K562 (cell line): ENCODE measurements around the gene KRTAP10-4. TPM values are rescaled to one million over a fixed set of nuclear protein-coding genes. Genes with fewer than 3 reads are reported as not detected.

Source experiments
- ATAC-seq: fragments of 200-7000 bp; cut with Tn5 transposase; 3 replicates; pipeline ENCODE4 v1.9.1; 2020; ENCODE audit warnings: moderate library complexity
- BruUV-seq: library from RNA; stranded (reverse); fragments of 400-500 nt; replicated peaks from 2 replicates; lab custom pipeline; 2021; lab: Mats Ljungman, UMichigan
- CTCF ChIA-PET: fragments of 300-600 bp; formaldehyde crosslinking; extraction: SDS; loops from one replicate; lab custom pipeline; 2021; ENCODE audit warnings: low intra/inter-chr PET ratio; lab: Yijun Ruan, JAX
- POLR2A ChIA-PET: fragments of 300-600, 350-650 bp; sonication (Branson Sonifier 250); formaldehyde crosslinking; extraction: SDS; loops from one replicate; lab custom pipeline; 2021; ENCODE audit warnings: antibody characterized with exemption, inconsistent platforms; lab: Yijun Ruan, JAX
- DNase-seq, 4 experiments: peaks; one replicate each; pipeline versions ENCODE4 v3.0.0 to v3.0.0-alpha.2; 2011 to 2018; ENCODE audit warnings: low spot score in 3 of 4, mixed read lengths in 3 of 4; ENCODE audit errors: extremely low read depth in 1 of 4
- FAIRE-seq: peaks from 2 replicates; lab custom pipeline; 2011; peaks lifted over from hg19 to GRCh38; lab: Jason Lieb, UNC
- H2AFZ ChIP-seq: 2 replicates; pipeline ENCODE4 v1.6.0; 2011; ENCODE audit warnings: low read depth, low read length, control low read depth, inconsistent platforms
- H3K27ac ChIP-seq: fragments of 200-600 bp; 3 replicates; pipeline ENCODE4 v1.8.0; 2011; ENCODE audit warnings: low read depth, mild to moderate bottlenecking, control low read depth, inconsistent platforms, low read length, moderate library complexity, mixed read lengths; ENCODE audit errors: extremely low read depth
- H3K27me3 ChIP-seq, 2 experiments: fragments of 300-600 bp in 1 of 2; 2 replicates in 1 of 2; 3 replicates in 1 of 2; pipeline versions ENCODE4 v1.6.0 to v1.8.0; 2011; ENCODE audit warnings: inconsistent platforms in 2 of 2, low read length in 2 of 2, mild to moderate bottlenecking in 1 of 2, mixed read lengths in 1 of 2, moderate library complexity in 1 of 2; ENCODE audit not compliant: control insufficient read depth in 2 of 2, insufficient read depth in 2 of 2
- H3K36me3 ChIP-seq: fragments of 300-600 bp; 3 replicates; pipeline ENCODE4 v1.8.0; 2011; ENCODE audit warnings: mild to moderate bottlenecking, low read length, inconsistent platforms; ENCODE audit not compliant: control insufficient read depth, insufficient read depth
- H3K4me1 ChIP-seq, 2 experiments: fragments of 200-600 bp in 1 of 2; replicated peaks in 1 of 2; 2 replicates in 1 of 2; 3 replicates in 1 of 2; pipeline versions ENCODE4 v1.5.1 to v1.8.0; 2011; ENCODE audit warnings: inconsistent platforms in 2 of 2, low read length in 2 of 2, mild to moderate bottlenecking in 1 of 2, mixed read lengths in 1 of 2, moderate library complexity in 1 of 2; ENCODE audit not compliant: control insufficient read depth in 2 of 2, insufficient read depth in 2 of 2
- H3K4me2 ChIP-seq: 2 replicates; pipeline ENCODE4 v1.6.1; 2011; ENCODE audit warnings: low read length, control low read depth, inconsistent platforms, mixed read lengths; ENCODE audit not compliant: insufficient read depth
- H3K4me3 ChIP-seq: fragments of 200-600 bp; sonication (generic), shearing (Covaris generic); 2 replicates; pipeline ENCODE4 v1.5.1; 2016; ENCODE audit warnings: control low read depth, inconsistent platforms
- H3K79me2 ChIP-seq: fragments of 200-600 bp; 3 replicates; pipeline ENCODE4 v1.8.0; 2011; ENCODE audit warnings: low read length, inconsistent platforms; ENCODE audit not compliant: control insufficient read depth, insufficient read depth
- H3K9ac ChIP-seq, 2 experiments: 2 replicates each; pipeline versions ENCODE4 v1.6.0 to v1.6.1; 2011; ENCODE audit warnings: low read depth in 2 of 2, low read length in 2 of 2, control low read depth in 1 of 2, inconsistent platforms in 1 of 2, mild to moderate bottlenecking in 1 of 2, mixed read lengths in 1 of 2; ENCODE audit not compliant: insufficient read depth in 1 of 2
- H3K9me1 ChIP-seq: one replicate; pipeline ENCODE4 v1.6.0; 2011; ENCODE audit warnings: inconsistent platforms, mild to moderate bottlenecking, low read length, moderate library complexity; ENCODE audit not compliant: control insufficient read depth, insufficient read depth
- H3K9me3 ChIP-seq: replicated peaks from 2 replicates; pipeline ENCODE4 v1.5.1; 2011; ENCODE audit warnings: low read depth, low read length, inconsistent platforms; ENCODE audit not compliant: control insufficient read depth, insufficient read depth
- H4K20me1 ChIP-seq: replicated peaks from 2 replicates; pipeline ENCODE4 v1.6.1; 2011; ENCODE audit warnings: low read length, inconsistent platforms, mixed read lengths; ENCODE audit not compliant: control insufficient read depth, insufficient read depth
- CBX3 ChIP-seq, 2 experiments: IDR thresholded peaks; 1 replicate in 1 of 2; 2 replicates in 1 of 2; pipeline ENCODE4 v1.6.1; 2012; ENCODE audit warnings: inconsistent platforms in 2 of 2, low read length in 2 of 2, borderline replicate concordance in 1 of 2, control low read depth in 1 of 2
- CBX5 ChIP-seq: IDR thresholded peaks from 2 replicates; pipeline ENCODE4 v1.6.1; 2014; ENCODE audit warnings: low read depth, borderline replicate concordance
- RREB1 ChIP-seq: fragments of 250-450 bp; sonication (Bioruptor Pico); IDR thresholded peaks from 2 replicates; pipeline ENCODE4 v1.4.0; 2020
- TRIM28 ChIP-seq: fragments of 450-650 bp; IDR thresholded peaks from 2 replicates; pipeline ENCODE4 v1.6.1; 2017
- WGBS: fragments of 100-300 bp; shearing (Covaris generic); methylation state at CpG from one replicate; pipeline ENCODE4 v1.1.6; 2016; ENCODE audit warnings: low coverage, mixed read lengths; ENCODE audit not compliant: insufficient coverage; ENCODE audit errors: missing lambda C conversion rate; 5-methylcytosine and 5-hydroxymethylcytosine counted together
- in situ Hi-C: fragments of 300-500 bp; cut with MboI; formaldehyde crosslinking; loops from 4 replicates; pipeline ENCODE4 v1.15.0; 2018; ENCODE audit warnings: inconsistent platforms, mixed read lengths
- intact Hi-C: fragments of 100-400 bp; cut with micrococcal nuclease; formaldehyde crosslinking; loops from 2 replicates; pipeline ENCODE4 v1.14.2; 2022
- polyA plus RNA-seq, 8 experiments: library from polyadenylated mRNA; depleted of rRNA in 4 of 8; stranded (reverse) in 5 of 8; unstranded in 3 of 8; fragments of >200 nt; fragmentation: Nextera tagmentation in 2 of 8; fragmentation: Illumina TruSeq in 1 of 8; extraction: Ambion mirVana in 2 of 8; extraction: Trizol in 1 of 8; gene quantifications; 2 replicates each; pipeline versions ENCODE4 v1.2.1 to v1.2.3, GENCODE V29; 2011 to 2014; ENCODE audit warnings: inconsistent platforms in 1 of 8, missing spikeins in 1 of 8
- total RNA-seq, 7 experiments: library from RNA; depleted of rRNA in 6 of 7; stranded (reverse); fragments of >200 nt in 6 of 7; fragmentation: Illumina TruSeq in 2 of 7; extraction: Trizol in 2 of 7; gene quantifications; 2 replicates each; pipeline versions ENCODE4 v1.2.1 to v1.2.3, GENCODE V29; 2011 to 2021; ENCODE audit warnings: low replicate concordance in 1 of 7

The KRTAP10-4 gene
- total and polyA plus RNA-seq, 9 of the 15 experiments (the other 6 are each of a cell fraction or from before 2014, with no cell fraction given), result not detected

- H3K4me3 ChIP-seq, result no peak overlapping the region
- FAIRE-seq, result no peak
- H3K4me2 ChIP-seq, result no peak overlapping the region
- H3K9me1 ChIP-seq, result no peaks in the 10 kb centered on the region
- no peak for TF ChIP-seq RREB1 (CRISPR knock-in tag)
- peak; percentile 51; the same call in 1 of the 2 replicates for TF ChIP-seq CBX5
- peak; percentile 82; the same call in 1 of the 2 replicates for TF ChIP-seq TRIM28
- TF ChIP-seq CBX3 (IDR thresholded peaks at IDR 0.05; ENCODE audit: borderline replicate concordance in 1 of 2, low read length in 2 of 2), result peak in 1 of 2 experiments; percentile 26; a peak in 1 of 3 replicates
- ChIA-PET CTCF (no interaction called here), POLR2A (interaction anchor here (1.5 kb wide), 1 partner anchor 26 kb away, joined by 5 read pairs; no protein-coding TSS in a partner anchor)
- in situ Hi-C loops, result no loop called here
- WGBS, result under 1% methylated on average over 6 of the region's 6 CpGs
- peaks cover 4 to 23% of the 10 kb centered on the region in 2 experiments; a peak in 3 of 5 replicates for H3K27me3 ChIP-seq
- H3K9ac ChIP-seq, result no peak overlapping the region
- peaks cover 0 to 4% of the 10 kb centered on the region in 2 experiments; a peak in 2 of 5 replicates for H3K4me1 ChIP-seq
- no peaks in the 10 kb centered on the region for H4K20me1 ChIP-seq
- H3K27ac ChIP-seq, result no peak overlapping the region
- H3K9me3 ChIP-seq, result no peaks in the 10 kb centered on the region
- no peaks in the 10 kb centered on the region for H3K36me3 ChIP-seq
- DNase-seq, result no peak
- intact Hi-C loops, result no loop called here
- H3K79me2 ChIP-seq, result no peaks in the 10 kb centered on the region
- no peak overlapping the region for H2AFZ ChIP-seq
- ATAC-seq, result no peak
- no TSS peak for BruUV-seq
Observed at GRCh38 chr21:44619886-44620285, 46.4 kb downstream of the KRTAP10-4 start.
